H1 (cell line): Measurements from ENCODE around the gene CDK5. TPM values are rescaled to one million over a fixed set of nuclear protein-coding genes. Genes with fewer than 3 reads are reported as not detected.

Source experiments
- BRCA1 ChIP-seq: IDR thresholded peaks from 2 replicates; pipeline ENCODE4 v1.6.1; 2012; ENCODE audit warnings: low read depth, low read length, improper control_type of control experiment
- CREB1 ChIP-seq: IDR thresholded peaks from 2 replicates; pipeline ENCODE4 v1.6.1; 2012; ENCODE audit warnings: inconsistent platforms
- EZH2 ChIP-seq: fragments of 200-600 bp; sonication (generic); IDR thresholded peaks from 2 replicates; pipeline ENCODE4 v1.7.1; 2012; ENCODE audit warnings: low read depth, mild to moderate bottlenecking, moderate library complexity, low read length, inconsistent platforms; ENCODE audit not compliant: severe bottlenecking
- JUND ChIP-seq: IDR thresholded peaks from 2 replicates; pipeline ENCODE4 v1.6.1; 2011; ENCODE audit warnings: mild to moderate bottlenecking, improper control_type of control experiment, low read length
- KDM5A ChIP-seq: fragments of 200-600 bp; IDR thresholded peaks from 2 replicates; pipeline ENCODE4 v1.7.1; 2012; ENCODE audit warnings: mild to moderate bottlenecking, low read length, inconsistent platforms, mixed read lengths
- RAD21 ChIP-seq, 2 experiments: IDR thresholded peaks in 1 of 2; conservative IDR thresholded peaks in 1 of 2; 2 replicates each; pipeline ENCODE4 v1.6.1; 2011; ENCODE audit warnings: low read depth in 2 of 2, low read length in 2 of 2, improper control_type of control experiment in 1 of 2, inconsistent platforms in 1 of 2, mild to moderate bottlenecking in 1 of 2, moderate library complexity in 1 of 2
- RXRA ChIP-seq: IDR thresholded peaks from 2 replicates; pipeline ENCODE4 v1.6.1; 2011; ENCODE audit warnings: low read depth, mild to moderate bottlenecking, low read length, moderate library complexity; ENCODE audit not compliant: insufficient read depth
- SP2 ChIP-seq: IDR thresholded peaks from 2 replicates; pipeline ENCODE4 v1.6.1; 2012; ENCODE audit warnings: mild to moderate bottlenecking, low read length, inconsistent platforms
- USF2 ChIP-seq: IDR thresholded peaks from 2 replicates; pipeline ENCODE4 v1.6.1; 2011; ENCODE audit warnings: low read length, improper control_type of control experiment
- YY1 ChIP-seq: IDR thresholded peaks from 2 replicates; pipeline ENCODE4 v1.6.1; 2011; ENCODE audit warnings: low read depth, mild to moderate bottlenecking, low read length
- polyA plus RNA-seq, 7 experiments: library from polyadenylated mRNA; depleted of rRNA in 3 of 7; stranded (reverse) in 5 of 7; unstranded in 2 of 7; fragments of >200 nt in 5 of 7; fragments of 200-250 nt in 2 of 7; gene quantifications; 1 replicate in 5 of 7; 2 replicates in 1 of 7; 4 replicates in 1 of 7; pipeline versions ENCODE4 v1.2.1 to v1.2.3, GENCODE V29; 2011 to 2013; ENCODE audit warnings: missing spikeins in 2 of 7, mixed read lengths in 2 of 7
- total RNA-seq: library from RNA; stranded (reverse); fragmentation: NEBNext Ultra II Directional; extraction: Animal tissue kit (Norgen Biotek cat#: 25700); gene quantifications from 2 replicates; pipeline ENCODE4 v1.2.1, GENCODE V29; 2021
- TF ChIP-seq, protein P1 (sequence below): fragments of 300-600 bp; sonication (generic); IDR thresholded peaks from 2 replicates; pipeline ENCODE4 v1.7.1; 2012; ENCODE audit warnings: low read length, moderate library complexity, mild to moderate bottlenecking, inconsistent platforms; ENCODE audit not compliant: insufficient replicate concordance

Gene CDK5
- total and polyA plus RNA-seq, 2 of the 8 experiments (the other 6 are each of a cell fraction or from before 2014, with no cell fraction given): 22.8 to 37.2 TPM

GRCh38 chr7:151056283-151056665 is 1.4 kb downstream of the CDK5 start (continued):
- TF ChIP-seq, protein P1, sequence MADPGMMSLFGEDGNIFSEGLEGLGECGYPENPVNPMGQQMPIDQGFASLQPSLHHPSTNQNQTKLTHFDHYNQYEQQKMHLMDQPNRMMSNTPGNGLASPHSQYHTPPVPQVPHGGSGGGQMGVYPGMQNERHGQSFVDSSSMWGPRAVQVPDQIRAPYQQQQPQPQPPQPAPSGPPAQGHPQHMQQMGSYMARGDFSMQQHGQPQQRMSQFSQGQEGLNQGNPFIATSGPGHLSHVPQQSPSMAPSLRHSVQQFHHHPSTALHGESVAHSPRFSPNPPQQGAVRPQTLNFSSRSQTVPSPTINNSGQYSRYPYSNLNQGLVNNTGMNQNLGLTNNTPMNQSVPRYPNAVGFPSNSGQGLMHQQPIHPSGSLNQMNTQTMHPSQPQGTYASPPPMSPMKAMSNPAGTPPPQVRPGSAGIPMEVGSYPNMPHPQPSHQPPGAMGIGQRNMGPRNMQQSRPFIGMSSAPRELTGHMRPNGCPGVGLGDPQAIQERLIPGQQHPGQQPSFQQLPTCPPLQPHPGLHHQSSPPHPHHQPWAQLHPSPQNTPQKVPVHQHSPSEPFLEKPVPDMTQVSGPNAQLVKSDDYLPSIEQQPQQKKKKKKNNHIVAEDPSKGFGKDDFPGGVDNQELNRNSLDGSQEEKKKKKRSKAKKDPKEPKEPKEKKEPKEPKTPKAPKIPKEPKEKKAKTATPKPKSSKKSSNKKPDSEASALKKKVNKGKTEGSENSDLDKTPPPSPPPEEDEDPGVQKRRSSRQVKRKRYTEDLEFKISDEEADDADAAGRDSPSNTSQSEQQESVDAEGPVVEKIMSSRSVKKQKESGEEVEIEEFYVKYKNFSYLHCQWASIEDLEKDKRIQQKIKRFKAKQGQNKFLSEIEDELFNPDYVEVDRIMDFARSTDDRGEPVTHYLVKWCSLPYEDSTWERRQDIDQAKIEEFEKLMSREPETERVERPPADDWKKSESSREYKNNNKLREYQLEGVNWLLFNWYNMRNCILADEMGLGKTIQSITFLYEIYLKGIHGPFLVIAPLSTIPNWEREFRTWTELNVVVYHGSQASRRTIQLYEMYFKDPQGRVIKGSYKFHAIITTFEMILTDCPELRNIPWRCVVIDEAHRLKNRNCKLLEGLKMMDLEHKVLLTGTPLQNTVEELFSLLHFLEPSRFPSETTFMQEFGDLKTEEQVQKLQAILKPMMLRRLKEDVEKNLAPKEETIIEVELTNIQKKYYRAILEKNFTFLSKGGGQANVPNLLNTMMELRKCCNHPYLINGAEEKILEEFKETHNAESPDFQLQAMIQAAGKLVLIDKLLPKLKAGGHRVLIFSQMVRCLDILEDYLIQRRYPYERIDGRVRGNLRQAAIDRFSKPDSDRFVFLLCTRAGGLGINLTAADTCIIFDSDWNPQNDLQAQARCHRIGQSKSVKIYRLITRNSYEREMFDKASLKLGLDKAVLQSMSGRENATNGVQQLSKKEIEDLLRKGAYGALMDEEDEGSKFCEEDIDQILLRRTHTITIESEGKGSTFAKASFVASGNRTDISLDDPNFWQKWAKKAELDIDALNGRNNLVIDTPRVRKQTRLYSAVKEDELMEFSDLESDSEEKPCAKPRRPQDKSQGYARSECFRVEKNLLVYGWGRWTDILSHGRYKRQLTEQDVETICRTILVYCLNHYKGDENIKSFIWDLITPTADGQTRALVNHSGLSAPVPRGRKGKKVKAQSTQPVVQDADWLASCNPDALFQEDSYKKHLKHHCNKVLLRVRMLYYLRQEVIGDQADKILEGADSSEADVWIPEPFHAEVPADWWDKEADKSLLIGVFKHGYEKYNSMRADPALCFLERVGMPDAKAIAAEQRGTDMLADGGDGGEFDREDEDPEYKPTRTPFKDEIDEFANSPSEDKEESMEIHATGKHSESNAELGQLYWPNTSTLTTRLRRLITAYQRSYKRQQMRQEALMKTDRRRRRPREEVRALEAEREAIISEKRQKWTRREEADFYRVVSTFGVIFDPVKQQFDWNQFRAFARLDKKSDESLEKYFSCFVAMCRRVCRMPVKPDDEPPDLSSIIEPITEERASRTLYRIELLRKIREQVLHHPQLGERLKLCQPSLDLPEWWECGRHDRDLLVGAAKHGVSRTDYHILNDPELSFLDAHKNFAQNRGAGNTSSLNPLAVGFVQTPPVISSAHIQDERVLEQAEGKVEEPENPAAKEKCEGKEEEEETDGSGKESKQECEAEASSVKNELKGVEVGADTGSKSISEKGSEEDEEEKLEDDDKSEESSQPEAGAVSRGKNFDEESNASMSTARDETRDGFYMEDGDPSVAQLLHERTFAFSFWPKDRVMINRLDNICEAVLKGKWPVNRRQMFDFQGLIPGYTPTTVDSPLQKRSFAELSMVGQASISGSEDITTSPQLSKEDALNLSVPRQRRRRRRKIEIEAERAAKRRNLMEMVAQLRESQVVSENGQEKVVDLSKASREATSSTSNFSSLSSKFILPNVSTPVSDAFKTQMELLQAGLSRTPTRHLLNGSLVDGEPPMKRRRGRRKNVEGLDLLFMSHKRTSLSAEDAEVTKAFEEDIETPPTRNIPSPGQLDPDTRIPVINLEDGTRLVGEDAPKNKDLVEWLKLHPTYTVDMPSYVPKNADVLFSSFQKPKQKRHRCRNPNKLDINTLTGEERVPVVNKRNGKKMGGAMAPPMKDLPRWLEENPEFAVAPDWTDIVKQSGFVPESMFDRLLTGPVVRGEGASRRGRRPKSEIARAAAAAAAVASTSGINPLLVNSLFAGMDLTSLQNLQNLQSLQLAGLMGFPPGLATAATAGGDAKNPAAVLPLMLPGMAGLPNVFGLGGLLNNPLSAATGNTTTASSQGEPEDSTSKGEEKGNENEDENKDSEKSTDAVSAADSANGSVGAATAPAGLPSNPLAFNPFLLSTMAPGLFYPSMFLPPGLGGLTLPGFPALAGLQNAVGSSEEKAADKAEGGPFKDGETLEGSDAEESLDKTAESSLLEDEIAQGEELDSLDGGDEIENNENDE: no peak
- TF ChIP-seq KDM5A (no peak), RXRA (no peak), RAD21 (IDR thresholded peaks at IDR 0.05 in 1 of 2, conservative IDR thresholded peaks at IDR 0.05 in 1 of 2; ENCODE audit: low read depth in 2 of 2, low read length in 2 of 2) (no peak), USF2 (no peak), EZH2 (no peak), JUND (no peak), YY1 (no peak), CREB1 (no peak), SP2 (no peak), BRCA1 (no peak)
